ENCODE measurements around the gene CACNA2D4.

GRCh38 chr12:1947081-1947480 is 28.6 kb upstream of the CACNA2D4 start:
- TF ChIP-seq ZBTB8A (CRISPR knock-in tag; IDR thresholded peaks at IDR 0.05; ENCODE audit: borderline replicate concordance, low read depth) = no peak
- TF ChIP-seq BRCA1 (CRISPR knock-in tag; IDR thresholded peaks at IDR 0.05) = no peak
- TF ChIP-seq ZNF740 (CRISPR knock-in tag; IDR thresholded peaks at IDR 0.05) = no peak
- TF ChIP-seq FOXC1 (CRISPR knock-in tag; IDR thresholded peaks at IDR 0.05; ENCODE audit: borderline replicate concordance) = no peak
